WTC11 (cell line): ENCODE data around the gene PROKR2.
A peak's percentile ranks its signal among the peaks of the same experiment; 100 is the strongest.

Experiments used
- CTCF ChIP-seq: fragments of 200-600 bp; IDR thresholded peaks from 2 replicates; pipeline ENCODE4 v1.8.0; 2022; ENCODE audit warnings: antibody characterized with exemption
- ELF4 ChIP-seq: sonication (generic); formaldehyde crosslinking; IDR thresholded peaks from 2 replicates; pipeline ENCODE4 v1.8.1; 2022; ENCODE audit warnings: low read depth, mild to moderate bottlenecking, moderate library complexity, missing genetic modification reagents
- JAZF1 ChIP-seq: fragments of 250-450 bp; sonication (Bioruptor Pico); IDR thresholded peaks from 2 replicates; pipeline ENCODE4 v1.9.0; 2021; ENCODE audit warnings: moderate library complexity, mild to moderate bottlenecking, inconsistent platforms
- USF2 ChIP-seq: sonication (generic); formaldehyde crosslinking; IDR thresholded peaks from 2 replicates; pipeline ENCODE4 v1.8.1; 2023; ENCODE audit warnings: mild to moderate bottlenecking, missing genetic modification reagents, moderate library complexity
- ZNF263 ChIP-seq: sonication (generic); formaldehyde crosslinking; IDR thresholded peaks from 2 replicates; pipeline ENCODE4 v1.8.1; 2022; ENCODE audit warnings: low read depth, mild to moderate bottlenecking, moderate library complexity, missing genetic modification reagents
- ZNF396 ChIP-seq: fragments of 250-450 bp; sonication (Bioruptor Pico); IDR thresholded peaks from 2 replicates; pipeline ENCODE4 v1.8.0; 2021; ENCODE audit warnings: mild to moderate bottlenecking, moderate library complexity, borderline replicate concordance
- TF ChIP-seq, protein P1 (sequence below): sonication (generic); formaldehyde crosslinking; IDR thresholded peaks from 2 replicates; pipeline ENCODE4 v1.8.0; 2023; ENCODE audit warnings: mild to moderate bottlenecking, missing genetic modification reagents

- TF ChIP-seq, protein P1, sequence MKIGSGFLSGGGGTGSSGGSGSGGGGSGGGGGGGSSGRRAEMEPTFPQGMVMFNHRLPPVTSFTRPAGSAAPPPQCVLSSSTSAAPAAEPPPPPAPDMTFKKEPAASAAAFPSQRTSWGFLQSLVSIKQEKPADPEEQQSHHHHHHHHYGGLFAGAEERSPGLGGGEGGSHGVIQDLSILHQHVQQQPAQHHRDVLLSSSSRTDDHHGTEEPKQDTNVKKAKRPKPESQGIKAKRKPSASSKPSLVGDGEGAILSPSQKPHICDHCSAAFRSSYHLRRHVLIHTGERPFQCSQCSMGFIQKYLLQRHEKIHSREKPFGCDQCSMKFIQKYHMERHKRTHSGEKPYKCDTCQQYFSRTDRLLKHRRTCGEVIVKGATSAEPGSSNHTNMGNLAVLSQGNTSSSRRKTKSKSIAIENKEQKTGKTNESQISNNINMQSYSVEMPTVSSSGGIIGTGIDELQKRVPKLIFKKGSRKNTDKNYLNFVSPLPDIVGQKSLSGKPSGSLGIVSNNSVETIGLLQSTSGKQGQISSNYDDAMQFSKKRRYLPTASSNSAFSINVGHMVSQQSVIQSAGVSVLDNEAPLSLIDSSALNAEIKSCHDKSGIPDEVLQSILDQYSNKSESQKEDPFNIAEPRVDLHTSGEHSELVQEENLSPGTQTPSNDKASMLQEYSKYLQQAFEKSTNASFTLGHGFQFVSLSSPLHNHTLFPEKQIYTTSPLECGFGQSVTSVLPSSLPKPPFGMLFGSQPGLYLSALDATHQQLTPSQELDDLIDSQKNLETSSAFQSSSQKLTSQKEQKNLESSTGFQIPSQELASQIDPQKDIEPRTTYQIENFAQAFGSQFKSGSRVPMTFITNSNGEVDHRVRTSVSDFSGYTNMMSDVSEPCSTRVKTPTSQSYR (CRISPR knock-in tag), result 0 out of 2 replicates have a peak, but pooled peaks have one; percentile 66
- TF ChIP-seq CTCF (no peak), USF2 (CRISPR knock-in tag) (no peak), ZNF263 (CRISPR knock-in tag) (no peak), JAZF1 (no peak), ZNF396 (CRISPR knock-in tag) (no peak), ELF4 (CRISPR knock-in tag) (0 out of 2 replicates have a peak, but pooled peaks have one; percentile 65)
Measured at GRCh38 chr20:5316188-5317158, at the start of gene PROKR2.
